ENCODE measurements around the gene PLCD3.

The PLCD3 gene

GRCh38 chr17:45113424-45113754 lies 18.9 kb downstream of the PLCD3 start:
- DNase-seq (ENCODE audit: low spot score) = no peak
- TF ChIP-seq CTCF (IDR thresholded peaks at IDR 0.05; ENCODE audit: borderline replicate concordance, control extremely low read depth, extremely low read depth, insufficient read depth, missing control alignments) = no peak
- in situ Hi-C loops (cut with MboI; ENCODE audit: low sequenced_read_pairs, unreplicated experiment) = no loop called here

- TF ChIP-seq CTCF (IDR thresholded peaks at IDR 0.05; ENCODE audit: borderline replicate concordance, control extremely low read depth, extremely low read depth, insufficient read depth, missing control alignments) = no peak
- DNase-seq (ENCODE audit: low spot score) = no peak
- in situ Hi-C loops (cut with MboI; ENCODE audit: low sequenced_read_pairs, unreplicated experiment) = no loop called here
Measured at GRCh38 chr17:45112559-45113423, 19.5 kb downstream of the PLCD3 start.

- no peak for TF ChIP-seq CTCF (IDR thresholded peaks at IDR 0.05; ENCODE audit: borderline replicate concordance, control extremely low read depth, extremely low read depth, insufficient read depth, missing control alignments)
- in situ Hi-C loops (cut with MboI; ENCODE audit: low sequenced_read_pairs, unreplicated experiment) = no loop called here
- DNase-seq (ENCODE audit: low spot score) = no peak
Measured at GRCh38 chr17:45111850-45112249, 20.5 kb downstream of the PLCD3 start.

- no peak for TF ChIP-seq CTCF (IDR thresholded peaks at IDR 0.05; ENCODE audit: borderline replicate concordance, control extremely low read depth, extremely low read depth, insufficient read depth, missing control alignments)
- in situ Hi-C loops (cut with MboI; ENCODE audit: low sequenced_read_pairs, unreplicated experiment) = no loop called here
- DNase-seq (ENCODE audit: low spot score) = no peak
Measured at GRCh38 chr17:45110676-45111611, 21.4 kb downstream of the PLCD3 start.

- DNase-seq (ENCODE audit: low spot score) = no peak
- TF ChIP-seq CTCF (IDR thresholded peaks at IDR 0.05; ENCODE audit: borderline replicate concordance, control extremely low read depth, extremely low read depth, insufficient read depth, missing control alignments) = no peak
- in situ Hi-C loops (cut with MboI; ENCODE audit: low sequenced_read_pairs, unreplicated experiment) = loop anchor here (10.0 kb wide), 1 partner anchor 194 kb away; the partner anchor contains the start of gene GFAP
Measured at GRCh38 chr17:45108595-45109521, 23.5 kb downstream of the PLCD3 start.

Data from GM13976 (cell line).